Tibial nerve (tissue), 4 donors: ENCODE results near the gene PRELP. TPM values are rescaled to one million over a fixed set of nuclear protein-coding genes. Genes with fewer than 3 reads are reported as not detected.

Experiments
- DNase-seq, 2 donors: peaks; one replicate each; pipeline ENCODE4 v3.0.0-alpha.2; 2019; ENCODE audit warnings: low spot score in 2 of 2
- H3K27ac ChIP-seq, 4 donors: fragments of 200-600 bp; sonication (generic) in 3 of 4; one replicate each; pipeline ENCODE4 v1.5.1; 2017 to 2019; ENCODE audit warnings: mild to moderate bottlenecking in 1 of 4
- H3K27me3 ChIP-seq, 2 donors: fragments of 200-600 bp; sonication (generic) in 1 of 2; one replicate each; pipeline versions ENCODE4 v1.5.1 to v1.6.0; 2017 to 2019
- H3K36me3 ChIP-seq, 3 donors: fragments of 200-600 bp; sonication (generic); one replicate each; pipeline ENCODE4 v1.5.1; 2018 to 2019
- H3K4me1 ChIP-seq, 4 donors: fragments of 200-600 bp; sonication (generic) in 3 of 4; one replicate each; pipeline ENCODE4 v1.5.1; 2017 to 2019
- H3K4me3 ChIP-seq, 4 donors: fragments of 200-600 bp; sonication (generic) in 3 of 4; one replicate each; pipeline ENCODE4 v1.5.1; 2017 to 2019; ENCODE audit warnings: mild to moderate bottlenecking in 1 of 4, moderate library complexity in 1 of 4
- H3K9me3 ChIP-seq, 4 donors: fragments of 200-600 bp; sonication (generic) in 3 of 4; one replicate each; pipeline ENCODE4 v1.5.1; 2017 to 2019
- EP300 ChIP-seq, 2 donors: sonication (generic); formaldehyde crosslinking; IDR thresholded peaks; one replicate each; pipeline ENCODE4 v1.6.1; 2017; ENCODE audit warnings: antibody characterized with exemption in 2 of 2, mild to moderate bottlenecking in 1 of 2
- POLR2A ChIP-seq, 2 donors: fragments of 450-650 bp; IDR thresholded peaks; one replicate each; pipeline ENCODE4 v1.6.1; 2017; ENCODE audit warnings: antibody characterized with exemption in 2 of 2, mild to moderate bottlenecking in 2 of 2, moderate library complexity in 2 of 2
- WGBS, 2 donors: methylation state at CpG; one replicate each; pipeline ENCODE4 v1.1.5; 2018; 5-methylcytosine and 5-hydroxymethylcytosine counted together
- total RNA-seq, 4 donors: library from RNA; depleted of rRNA; stranded (reverse); fragments of >200 nt; gene quantifications; one replicate each; pipeline ENCODE4 v1.1.0, GENCODE V29; 2016
- TF ChIP-seq, protein P1 (sequence below), 5 experiments: fragments of 200-600 bp in 3 of 5; fragments of 450-650 bp in 2 of 5; sonication (generic) in 3 of 5; IDR thresholded peaks; one replicate each; pipeline ENCODE4 v1.5.1; 2016 to 2019; ENCODE audit warnings: antibody characterized with exemption in 5 of 5, mild to moderate bottlenecking in 3 of 5, moderate library complexity in 2 of 5

PRELP gene
- total RNA-seq, 4 donors from 2014 or later, result 108 to 291 (median 153) TPM

DNA sequence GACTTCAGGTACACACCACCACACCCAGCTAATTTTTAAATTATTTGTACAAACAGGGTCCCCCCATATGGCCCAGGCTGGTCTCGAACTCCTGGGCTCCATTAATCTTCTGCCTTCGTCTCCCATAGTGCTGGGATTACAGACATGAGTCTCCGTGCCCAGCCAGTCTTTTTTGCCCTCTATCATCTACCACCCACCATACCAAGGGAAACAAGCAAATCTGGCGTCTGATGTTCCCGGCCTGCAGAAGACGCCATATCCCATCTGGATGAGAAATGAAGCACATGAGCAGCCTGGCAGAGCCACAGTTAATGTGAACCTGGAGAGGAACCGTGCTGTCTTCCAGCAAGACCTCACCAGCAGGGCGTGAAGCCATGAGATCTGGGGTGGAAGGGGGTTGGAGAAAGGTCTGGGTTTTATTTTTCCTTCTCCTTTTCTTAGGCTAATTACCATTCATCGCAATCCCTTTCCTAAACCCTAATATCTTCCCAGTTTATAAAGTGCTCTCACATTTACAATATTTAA lies 1.8 kb upstream of the PRELP start:
- DNase-seq, result no peak
- 66 to 79% methylated on average over 9 of the region's 9 CpGs for WGBS, 2 donors
- Histone ChIP-seq H3K27ac (peak overlapping the region in 3 of 4 donors; percentile 12 to 93 (median 85)), H3K4me3 (no peak overlapping the region), H3K9me3 (no peaks in the 10 kb centered on the region), H3K36me3 (no peaks in the 10 kb centered on the region), H3K4me1 (peaks cover 8 to 52% (median 18%) of the 10 kb centered on the region in 4 donors), H3K27me3 (no peaks in the 10 kb centered on the region)
- TF ChIP-seq, protein P1, sequence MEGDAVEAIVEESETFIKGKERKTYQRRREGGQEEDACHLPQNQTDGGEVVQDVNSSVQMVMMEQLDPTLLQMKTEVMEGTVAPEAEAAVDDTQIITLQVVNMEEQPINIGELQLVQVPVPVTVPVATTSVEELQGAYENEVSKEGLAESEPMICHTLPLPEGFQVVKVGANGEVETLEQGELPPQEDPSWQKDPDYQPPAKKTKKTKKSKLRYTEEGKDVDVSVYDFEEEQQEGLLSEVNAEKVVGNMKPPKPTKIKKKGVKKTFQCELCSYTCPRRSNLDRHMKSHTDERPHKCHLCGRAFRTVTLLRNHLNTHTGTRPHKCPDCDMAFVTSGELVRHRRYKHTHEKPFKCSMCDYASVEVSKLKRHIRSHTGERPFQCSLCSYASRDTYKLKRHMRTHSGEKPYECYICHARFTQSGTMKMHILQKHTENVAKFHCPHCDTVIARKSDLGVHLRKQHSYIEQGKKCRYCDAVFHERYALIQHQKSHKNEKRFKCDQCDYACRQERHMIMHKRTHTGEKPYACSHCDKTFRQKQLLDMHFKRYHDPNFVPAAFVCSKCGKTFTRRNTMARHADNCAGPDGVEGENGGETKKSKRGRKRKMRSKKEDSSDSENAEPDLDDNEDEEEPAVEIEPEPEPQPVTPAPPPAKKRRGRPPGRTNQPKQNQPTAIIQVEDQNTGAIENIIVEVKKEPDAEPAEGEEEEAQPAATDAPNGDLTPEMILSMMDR (IDR thresholded peaks at IDR 0.05), result no peak
- no peak for TF ChIP-seq POLR2A (IDR thresholded peaks at IDR 0.05)
- TF ChIP-seq EP300 (IDR thresholded peaks at IDR 0.05), result no peak

DNA sequence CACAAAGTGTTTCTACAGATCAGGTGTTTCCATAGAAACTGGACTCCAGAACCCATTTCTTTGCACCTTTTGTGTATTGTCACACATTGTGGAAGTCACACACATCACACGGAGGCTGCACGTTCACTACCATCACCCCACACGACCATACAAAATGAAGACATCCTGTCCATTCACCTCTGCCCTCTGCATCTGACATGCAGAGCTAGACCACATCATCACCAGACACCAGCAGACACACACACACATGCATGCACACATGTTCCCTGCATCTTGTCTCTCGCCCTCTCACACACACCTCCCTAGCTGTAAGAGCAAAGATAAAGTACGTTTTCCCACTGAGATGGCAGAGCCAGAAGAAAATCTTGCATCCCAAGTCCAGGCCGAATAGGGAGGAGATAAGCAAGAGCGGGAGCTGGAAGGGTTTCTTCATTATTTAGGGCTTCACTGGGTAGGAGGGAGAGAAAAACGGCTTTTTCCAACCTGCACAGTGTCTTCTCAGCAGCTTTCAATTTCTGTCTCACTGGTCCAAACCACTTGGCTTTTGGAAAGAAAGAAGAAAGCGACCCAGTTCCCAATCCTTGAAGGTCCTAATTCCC lies 709 bp downstream of the PRELP start:
- Histone ChIP-seq H3K4me1 (peaks cover 8 to 56% (median 19%) of the 10 kb centered on the region in 4 donors), H3K27me3 (no peaks in the 10 kb centered on the region), H3K27ac (peak overlapping the region; percentile 80 to 95 (median 83)), H3K36me3 (no peaks in the 10 kb centered on the region), H3K4me3 (peak overlapping the region; percentile 38 to 60 (median 52)), H3K9me3 (no peaks in the 10 kb centered on the region)
- 32 to 37% methylated on average over 9 of the region's 9 CpGs for WGBS, 2 donors
- TF ChIP-seq EP300 (IDR thresholded peaks at IDR 0.05) (no peak), POLR2A (IDR thresholded peaks at IDR 0.05) (no peak)
- TF ChIP-seq, protein P1 (IDR thresholded peaks at IDR 0.05), result no peak
- no peak for DNase-seq

DNA sequence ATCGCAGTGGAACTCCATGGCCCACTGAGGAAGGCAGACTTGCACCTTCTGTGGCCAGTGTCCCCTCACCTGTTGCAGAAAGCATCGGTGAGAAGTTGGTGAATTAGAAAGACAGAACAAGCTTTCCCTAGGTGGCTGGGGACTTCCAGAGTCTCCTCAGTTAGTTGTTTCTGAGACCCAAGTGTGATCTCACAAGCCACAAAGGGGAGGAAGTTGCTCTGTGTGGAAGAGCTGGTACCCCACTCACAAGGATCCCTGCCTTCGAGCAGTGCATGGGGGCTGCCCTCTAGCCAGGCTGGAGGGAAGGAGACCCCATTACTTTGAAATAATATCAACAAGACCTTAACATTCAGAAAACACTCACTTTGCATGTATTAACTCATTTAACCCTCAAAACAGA lies 2.1 kb downstream of the PRELP start:
- peak overlapping the region; percentile 80 to 95 (median 83) for H3K27ac ChIP-seq

DNA sequence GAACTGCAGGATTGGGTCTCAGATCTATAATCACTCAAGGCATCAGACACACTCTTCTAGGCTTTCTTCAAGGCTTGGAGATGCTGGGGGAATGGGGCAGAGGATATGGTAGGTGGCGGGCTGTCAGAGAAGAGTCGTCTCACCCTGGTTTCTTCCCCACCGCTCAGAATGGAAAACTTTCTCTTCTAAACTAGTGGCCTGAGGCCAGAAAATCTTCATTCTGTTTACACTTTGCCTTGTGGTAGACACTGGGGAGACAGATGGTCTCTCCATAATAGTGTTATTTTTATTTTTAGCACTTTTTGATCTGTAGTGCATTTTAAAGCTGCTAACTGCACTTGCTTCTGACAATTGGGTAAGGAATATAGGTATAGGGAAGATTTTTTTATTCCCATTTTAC lies 2.6 kb downstream of the PRELP start:
- H3K4me3 ChIP-seq, result peak overlapping the region; percentile 38 to 60 (median 52)
- DNase-seq, result no peak
- TF ChIP-seq POLR2A (IDR thresholded peaks at IDR 0.05) (no peak), EP300 (IDR thresholded peaks at IDR 0.05) (no peak)
- no peaks in the 10 kb centered on the region for H3K27me3 ChIP-seq
- H3K9me3 ChIP-seq, result no peaks in the 10 kb centered on the region
- peak overlapping the region; percentile 80 to 95 (median 83) for H3K27ac ChIP-seq
- 45 to 58% methylated on average over 3 of the region's 3 CpGs for WGBS, 2 donors
- H3K36me3 ChIP-seq, result peaks cover 0 to 7% (median 0%) of the 10 kb centered on the region in 3 donors
- peaks cover 8 to 63% (median 25%) of the 10 kb centered on the region in 4 donors for H3K4me1 ChIP-seq

More for the DNA sequence above, 2.1 kb downstream of the PRELP start:
- H3K36me3 ChIP-seq, result peaks cover 0 to 3% (median 0%) of the 10 kb centered on the region in 3 donors
- TF ChIP-seq, protein P1 (IDR thresholded peaks at IDR 0.05), result no peak
- TF ChIP-seq POLR2A (IDR thresholded peaks at IDR 0.05), result no peak
- peak overlapping the region; percentile 38 to 60 (median 52) for H3K4me3 ChIP-seq
- no peak for DNase-seq
- 74 to 79% methylated on average over 3 of the region's 3 CpGs for WGBS, 2 donors
- H3K9me3 ChIP-seq, result no peaks in the 10 kb centered on the region
- H3K4me1 ChIP-seq, result peaks cover 8 to 59% (median 25%) of the 10 kb centered on the region in 4 donors
- H3K27me3 ChIP-seq, result no peaks in the 10 kb centered on the region

DNA sequence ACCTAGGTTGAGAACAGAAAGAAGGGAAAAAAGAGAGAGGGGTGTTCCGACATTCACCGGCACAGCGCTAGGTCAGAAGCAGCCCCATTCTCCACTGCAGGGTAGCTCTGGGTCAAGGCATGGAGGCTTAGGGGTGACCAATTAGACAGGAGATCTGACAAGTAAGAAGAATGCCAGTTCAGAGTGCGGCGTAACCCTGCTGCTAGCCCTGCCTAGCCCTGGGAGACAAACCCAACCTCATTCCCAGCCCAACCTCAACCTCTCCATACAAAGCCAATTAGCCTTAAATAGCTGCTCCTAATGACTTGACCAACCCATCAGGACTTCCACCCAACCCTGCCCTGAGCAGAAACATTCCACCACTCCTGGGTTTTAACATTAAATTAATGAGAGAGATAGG lies 3.4 kb downstream of the PRELP start:
- Histone ChIP-seq H3K36me3 (peaks cover 0 to 15% (median 0%) of the 10 kb centered on the region in 3 donors), H3K4me1 (peaks cover 8 to 61% (median 28%) of the 10 kb centered on the region in 4 donors), H3K9me3 (no peaks in the 10 kb centered on the region), H3K27ac (peak overlapping the region; percentile 80 to 95 (median 83)), H3K4me3 (peak overlapping the region; percentile 38 to 60 (median 52)), H3K27me3 (no peaks in the 10 kb centered on the region)
- WGBS, 2 donors, result 41 to 57% methylated on average over 5 of the region's 5 CpGs
- no peak for DNase-seq
- TF ChIP-seq EP300 (IDR thresholded peaks at IDR 0.05) (no peak), POLR2A (IDR thresholded peaks at IDR 0.05) (no peak)
- TF ChIP-seq, protein P1 (IDR thresholded peaks at IDR 0.05), result no peak
